ENCODE measurements around the gene ICOSLG.
"Not testable (repeated sequence)": the region's sequence is repeated elsewhere in the genome, so short reads cannot be mapped to it uniquely, and the experiment has no call there.

GRCh38 chr21:44249204-44250037 lies 8.7 kb upstream of the ICOSLG start:
- TF ChIP-seq, protein P1, sequence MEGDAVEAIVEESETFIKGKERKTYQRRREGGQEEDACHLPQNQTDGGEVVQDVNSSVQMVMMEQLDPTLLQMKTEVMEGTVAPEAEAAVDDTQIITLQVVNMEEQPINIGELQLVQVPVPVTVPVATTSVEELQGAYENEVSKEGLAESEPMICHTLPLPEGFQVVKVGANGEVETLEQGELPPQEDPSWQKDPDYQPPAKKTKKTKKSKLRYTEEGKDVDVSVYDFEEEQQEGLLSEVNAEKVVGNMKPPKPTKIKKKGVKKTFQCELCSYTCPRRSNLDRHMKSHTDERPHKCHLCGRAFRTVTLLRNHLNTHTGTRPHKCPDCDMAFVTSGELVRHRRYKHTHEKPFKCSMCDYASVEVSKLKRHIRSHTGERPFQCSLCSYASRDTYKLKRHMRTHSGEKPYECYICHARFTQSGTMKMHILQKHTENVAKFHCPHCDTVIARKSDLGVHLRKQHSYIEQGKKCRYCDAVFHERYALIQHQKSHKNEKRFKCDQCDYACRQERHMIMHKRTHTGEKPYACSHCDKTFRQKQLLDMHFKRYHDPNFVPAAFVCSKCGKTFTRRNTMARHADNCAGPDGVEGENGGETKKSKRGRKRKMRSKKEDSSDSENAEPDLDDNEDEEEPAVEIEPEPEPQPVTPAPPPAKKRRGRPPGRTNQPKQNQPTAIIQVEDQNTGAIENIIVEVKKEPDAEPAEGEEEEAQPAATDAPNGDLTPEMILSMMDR (IDR thresholded peaks at IDR 0.05; ENCODE audit: low read length), result not testable (repeated sequence)
- not testable (repeated sequence) for TF ChIP-seq EZH2 (optimal IDR thresholded peaks at IDR 0.05; ENCODE audit: low read depth, low read length)

Measured in MM.1S (cell line).